GM19023 (cell line): ENCODE measurements around the gene RBM4B.

ENCODE experiments used
- ATAC-seq: cut with Tn5 transposase; IDR thresholded peaks from one replicate; pipeline ENCODE4 v1.9.1; 2021; ENCODE audit warnings: mild to moderate bottlenecking, moderate library complexity; ENCODE audit not compliant: unreplicated experiment

Gene RBM4B

DNA sequence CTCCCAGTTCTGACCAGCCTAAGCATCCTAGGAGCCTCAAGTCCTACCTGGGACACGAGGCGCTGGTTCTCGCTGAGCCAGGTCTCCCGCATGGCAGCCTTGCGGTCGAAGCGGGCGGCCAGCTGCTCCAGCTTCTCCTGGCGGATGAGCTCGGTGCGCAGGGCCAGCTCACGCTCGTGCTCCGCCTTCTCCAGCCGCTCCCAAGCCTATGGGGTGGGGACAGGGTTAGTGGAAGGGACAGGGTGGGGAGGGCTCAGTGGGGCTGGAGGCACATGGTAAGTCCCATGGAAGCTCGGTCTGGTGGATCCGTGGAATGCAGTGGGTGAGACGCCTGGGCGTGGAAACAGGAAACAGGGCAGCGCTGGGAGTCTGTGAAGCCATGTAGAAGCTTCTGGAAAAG, 30.4 kb upstream of the RBM4B start:
- ATAC-seq: no peak

DNA sequence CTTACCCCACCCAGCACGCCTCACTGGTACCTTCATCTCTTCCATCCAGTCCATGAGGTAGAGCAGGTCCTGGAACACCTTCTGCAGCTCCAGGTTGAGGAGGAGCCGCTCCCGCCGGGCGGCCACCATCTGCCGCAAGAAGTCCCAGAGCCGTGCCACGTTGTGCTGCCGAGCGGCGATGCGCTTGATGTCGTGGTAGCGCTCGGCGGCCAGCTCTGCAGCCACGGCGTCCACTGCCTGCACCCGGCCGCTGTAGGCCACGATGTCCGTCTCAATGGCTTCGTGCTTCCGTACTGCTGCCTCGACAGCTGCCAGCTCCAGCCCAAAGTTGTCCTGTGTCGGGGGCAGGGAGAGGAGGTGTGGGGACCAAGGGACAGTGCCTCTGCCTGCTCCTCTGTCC, 29.8 kb upstream of the RBM4B start:
- no peak for ATAC-seq

GRCh38 chr11:66706989-66707388, 29.3 kb upstream of the RBM4B start:
- ATAC-seq: no peak

- ATAC-seq: no peak
These were observed 28.1 kb upstream of the RBM4B start for GRCh38 chr11:66705587-66706335.

DNA sequence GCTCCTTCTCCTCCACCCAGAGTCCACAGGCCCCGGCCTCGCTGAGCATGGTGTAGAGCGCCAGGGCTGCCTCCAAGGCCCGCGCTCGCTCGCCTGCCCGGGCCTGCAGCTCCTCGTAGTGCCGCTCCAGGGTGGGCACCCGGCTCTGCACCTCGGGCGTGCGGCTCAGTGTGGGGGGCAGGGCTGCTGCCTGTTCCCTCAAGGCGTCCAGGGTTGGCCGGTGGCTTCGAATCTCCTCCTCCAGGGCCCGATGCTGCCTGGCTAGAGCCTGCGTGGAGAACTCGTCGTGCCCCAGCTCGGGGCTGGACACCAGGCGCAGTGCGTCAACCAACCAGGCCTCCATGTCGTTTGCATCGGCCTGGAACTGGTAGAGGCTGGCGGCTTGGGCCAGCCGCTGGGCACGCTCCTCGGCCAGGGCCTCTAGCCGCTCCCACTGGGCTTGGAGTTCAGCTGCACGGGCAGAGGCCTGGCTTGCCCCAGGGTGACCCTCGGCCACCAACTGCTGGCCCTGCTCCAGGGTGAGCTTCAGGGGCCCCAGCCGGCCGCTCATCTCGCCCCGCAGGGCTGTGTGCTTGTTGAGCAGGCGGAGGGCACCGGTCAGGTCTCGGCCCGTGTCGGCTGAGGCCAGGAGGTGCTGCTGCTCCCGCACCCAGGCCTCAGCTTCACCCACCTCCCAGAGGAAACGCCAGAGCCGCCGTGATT, 27.1 kb upstream of the RBM4B start:
- ATAC-seq: no peak

- no peak for ATAC-seq
These were observed 23.9 kb upstream of the RBM4B start for GRCh38 chr11:66701432-66702240.

DNA sequence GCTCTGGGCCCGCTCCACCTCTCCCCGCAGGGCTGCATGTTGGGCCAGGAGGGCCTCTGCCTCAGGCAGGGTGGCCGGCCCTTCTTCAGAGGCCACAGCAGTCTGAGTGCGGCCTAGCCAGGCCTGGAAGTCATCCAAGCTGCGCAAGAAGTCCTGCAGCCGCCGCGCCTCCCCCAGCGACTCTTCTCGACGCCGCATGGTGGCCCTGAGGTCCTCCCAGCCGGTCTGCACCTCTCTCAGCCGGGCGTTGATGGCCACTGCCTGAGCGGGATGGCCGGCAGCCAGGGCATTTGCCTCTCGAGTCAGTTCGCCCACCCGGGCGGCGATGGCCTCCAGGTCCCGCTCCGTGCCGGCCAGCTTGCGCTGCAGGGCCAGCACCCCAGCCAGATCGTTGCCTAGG, 23.1 kb upstream of the RBM4B start:
- ATAC-seq: no peak

DNA sequence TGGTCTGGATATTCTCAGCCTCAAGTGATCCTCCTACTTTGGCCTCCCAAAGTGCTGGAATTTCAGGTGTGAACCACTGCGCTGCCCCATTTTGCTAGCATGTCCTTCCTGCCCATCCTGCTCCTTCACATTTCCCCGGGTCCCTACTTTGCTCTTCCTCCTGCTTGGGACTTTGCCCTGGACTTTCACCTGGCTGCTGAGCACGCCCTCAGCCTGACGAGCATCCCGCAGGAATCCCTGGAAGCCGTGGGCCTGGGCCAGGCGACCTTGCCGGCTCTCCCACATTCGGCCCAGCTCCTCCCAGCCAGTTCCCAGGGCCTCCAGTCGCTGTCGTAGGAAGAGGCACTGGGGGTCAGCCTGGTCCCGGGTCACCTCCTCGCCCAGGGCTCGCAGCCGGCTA, 22.6 kb upstream of the RBM4B start:
- ATAC-seq: no peak

- ATAC-seq: no peak
These were observed 20.8 kb upstream of the RBM4B start for GRCh38 chr11:66698491-66698890.

DNA sequence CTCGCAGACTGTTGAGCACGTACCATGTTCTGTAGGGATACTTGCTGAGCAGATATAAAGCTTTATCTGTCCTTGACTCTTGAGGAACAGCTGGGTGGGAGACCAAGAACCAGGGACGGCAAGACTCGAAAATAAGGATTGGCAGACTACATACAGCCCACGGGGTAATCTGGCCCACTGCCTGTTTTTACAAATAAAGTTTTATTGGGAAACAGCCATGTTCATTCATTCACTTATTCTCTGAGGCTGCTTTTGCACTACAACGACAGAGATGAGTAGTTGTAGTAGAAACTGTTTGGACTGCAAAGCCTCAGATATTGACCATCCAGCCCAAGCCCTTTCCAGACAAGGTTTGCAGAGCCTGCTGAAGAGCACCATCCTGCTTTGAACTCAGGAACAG, 20.3 kb upstream of the RBM4B start:
- no peak for ATAC-seq

- no peak for ATAC-seq
These were observed 18.5 kb upstream of the RBM4B start for GRCh38 chr11:66696146-66696545.

GRCh38 chr11:66694732-66695207, 17.1 kb upstream of the RBM4B start:
- no peak for ATAC-seq

DNA sequence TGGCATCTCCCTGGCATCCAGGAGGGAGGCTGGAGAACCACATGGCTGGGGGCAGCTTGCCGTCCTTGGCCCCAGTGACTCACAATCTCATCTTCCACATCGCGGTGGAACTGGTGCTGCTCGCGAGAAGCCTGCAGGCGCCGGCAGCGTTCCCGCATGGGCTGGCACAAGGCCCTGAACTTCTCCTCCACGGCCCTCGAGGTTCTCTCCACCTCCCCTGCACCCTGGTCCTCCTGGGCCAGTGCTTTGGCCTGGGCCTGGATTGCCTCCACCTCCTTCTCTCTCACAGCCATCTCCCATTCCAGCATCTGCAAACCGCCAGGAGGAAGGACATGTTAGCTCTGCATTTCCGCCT, 16.3 kb upstream of the RBM4B start:
- no peak for ATAC-seq

GRCh38 chr11:66693356-66694055, 15.8 kb upstream of the RBM4B start:
- no peak for ATAC-seq

GRCh38 chr11:66692871-66693331, 15.2 kb upstream of the RBM4B start:
- ATAC-seq: no peak

DNA sequence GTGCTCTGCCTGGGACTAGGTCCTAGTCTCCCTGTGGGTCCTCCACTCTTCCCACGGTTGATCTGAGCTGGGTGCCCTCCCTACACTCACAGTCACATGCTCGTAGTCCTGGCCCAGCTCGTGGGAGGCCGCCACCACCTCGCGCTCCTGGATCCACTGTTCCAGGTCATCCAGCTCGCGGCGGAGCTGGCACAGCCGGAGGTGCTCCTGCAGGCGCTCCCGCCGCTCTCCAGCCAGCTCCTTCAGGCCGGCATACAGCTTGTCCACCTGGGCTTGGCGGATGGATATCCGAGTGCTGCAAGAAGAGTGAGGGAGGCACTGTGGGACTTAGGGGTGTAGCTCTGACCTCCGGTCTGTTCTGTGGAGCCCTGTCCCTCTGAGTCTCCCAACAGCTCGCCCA, 14.8 kb upstream of the RBM4B start:
- ATAC-seq: no peak

GRCh38 chr11:66691311-66691980, 13.8 kb upstream of the RBM4B start:
- no peak for ATAC-seq

DNA sequence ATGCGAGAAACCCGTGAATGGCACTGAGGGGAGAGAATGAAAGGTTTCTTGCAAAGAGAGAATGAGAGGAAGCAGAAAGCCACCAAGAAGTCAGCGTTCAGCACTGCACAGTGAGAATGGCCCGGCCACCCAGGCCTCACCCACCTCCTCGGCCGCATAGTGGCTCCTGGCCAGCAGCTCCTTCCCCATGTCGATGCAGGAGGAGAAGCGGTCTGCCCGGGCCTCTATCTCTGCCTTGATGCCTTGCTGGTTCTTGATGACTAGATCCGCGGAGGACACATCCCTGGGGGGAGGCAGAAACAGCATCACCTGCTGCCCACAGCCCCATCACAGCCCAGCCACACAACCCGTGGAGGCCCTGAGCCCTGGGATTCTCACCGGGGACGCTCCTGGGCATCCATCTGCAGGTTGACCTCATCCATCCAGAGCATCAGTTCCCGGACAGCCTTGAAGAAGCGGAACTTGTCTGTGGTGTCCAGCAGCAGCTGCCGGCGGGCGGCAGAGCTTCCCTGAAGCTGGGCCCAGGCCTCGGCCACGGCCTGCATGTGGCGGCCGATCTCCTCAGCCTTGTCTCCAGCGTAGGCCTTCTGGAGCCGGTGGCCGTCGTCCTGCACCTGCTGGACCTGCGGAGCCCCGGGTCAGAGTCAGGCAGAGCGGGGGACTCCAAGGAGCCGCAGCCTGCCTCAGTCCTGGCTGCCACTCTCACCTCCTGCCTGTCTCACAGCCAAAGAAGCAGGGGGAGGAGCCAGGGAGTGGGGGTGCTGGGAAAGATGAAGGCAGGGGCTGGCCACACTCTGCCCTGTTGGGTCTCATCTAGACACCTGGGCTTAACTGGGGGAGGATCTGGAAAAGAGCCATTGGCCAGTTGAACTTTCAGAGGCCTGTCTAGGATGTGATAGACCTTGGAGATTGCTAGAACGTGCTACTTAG, 12.2 kb upstream of the RBM4B start:
- no peak for ATAC-seq
